Loucy (cell line): ENCODE results near the gene ZMPSTE24.

Experiments
- H2AFZ ChIP-seq: fragments of 200-600 bp; sonication (generic); 2 replicates; pipeline ENCODE4 v1.6.0; 2016; ENCODE audit warnings: antibody characterized with exemption, mild to moderate bottlenecking, low read length, moderate library complexity
- H3F3A ChIP-seq: fragments of 200-600 bp; 2 replicates; pipeline ENCODE4 v1.6.0; 2016; ENCODE audit warnings: antibody characterized with exemption, low read depth, mild to moderate bottlenecking
- H3K27me3 ChIP-seq: fragments of 200-600 bp; sonication (generic); 2 replicates; pipeline ENCODE4 v1.6.1; 2014; ENCODE audit warnings: low read length, mild to moderate bottlenecking; ENCODE audit not compliant: insufficient read depth, poor library complexity, severe bottlenecking
- H3K36me3 ChIP-seq: fragments of 200-600 bp; sonication (generic); 2 replicates; pipeline ENCODE4 v1.6.1; 2016; ENCODE audit warnings: low read length; ENCODE audit not compliant: insufficient read depth
- H3K4me1 ChIP-seq: fragments of 200-600 bp; sonication (generic); 2 replicates; pipeline ENCODE4 v1.5.1; 2014; ENCODE audit warnings: low read length, mild to moderate bottlenecking; ENCODE audit not compliant: insufficient read depth, poor library complexity, severe bottlenecking
- H3K4me2 ChIP-seq: fragments of 200-600 bp; sonication (generic); 2 replicates; pipeline ENCODE4 v1.6.0; 2014; ENCODE audit warnings: antibody characterized with exemption, low read length, low read depth, mild to moderate bottlenecking; ENCODE audit not compliant: poor library complexity, severe bottlenecking
- H3K4me3 ChIP-seq: fragments of 200-600 bp; sonication (generic); 2 replicates; pipeline ENCODE4 v1.5.1; 2014; ENCODE audit warnings: low read length, mild to moderate bottlenecking, mixed read lengths; ENCODE audit not compliant: poor library complexity, severe bottlenecking
- H3K79me2 ChIP-seq: fragments of 200-600 bp; sonication (generic); 2 replicates; pipeline ENCODE4 v1.6.1; 2014; ENCODE audit warnings: low read length; ENCODE audit not compliant: insufficient read depth
- H3K9ac ChIP-seq: fragments of 200-600 bp; sonication (generic); 2 replicates; pipeline ENCODE4 v1.6.0; 2014; ENCODE audit warnings: mild to moderate bottlenecking, low read depth, low read length, moderate library complexity; ENCODE audit not compliant: poor library complexity, severe bottlenecking
- H3K9me2 ChIP-seq: fragments of 200-600 bp; sonication (generic); replicated peaks from 2 replicates; pipeline ENCODE4 v1.6.1; 2016; ENCODE audit warnings: low read depth, low read length, mixed read lengths
- H3K9me3 ChIP-seq: fragments of 200-600 bp; sonication (generic); 2 replicates; pipeline ENCODE4 v1.6.1; 2014; ENCODE audit warnings: mild to moderate bottlenecking, antibody characterized with exemption, low read length, low read depth; ENCODE audit not compliant: insufficient read depth
- H4K20me1 ChIP-seq: fragments of 200-600 bp; sonication (generic); 2 replicates; pipeline ENCODE4 v1.6.0; 2014; ENCODE audit warnings: antibody characterized with exemption, low read length, mild to moderate bottlenecking; ENCODE audit not compliant: insufficient read depth, poor library complexity, severe bottlenecking
- CTCF ChIP-seq: fragments of 200-600 bp; sonication (generic); conservative IDR thresholded peaks from 2 replicates; pipeline ENCODE4 v1.5.1; 2014; ENCODE audit warnings: mild to moderate bottlenecking, antibody characterized with exemption, low read length
- EZH2phosphoT487 ChIP-seq: fragments of 200-600 bp; IDR thresholded peaks from 2 replicates; pipeline ENCODE4 v1.6.1; 2018; ENCODE audit warnings: antibody characterized with exemption, mild to moderate bottlenecking, moderate library complexity, borderline replicate concordance

ZMPSTE24 gene

DNA sequence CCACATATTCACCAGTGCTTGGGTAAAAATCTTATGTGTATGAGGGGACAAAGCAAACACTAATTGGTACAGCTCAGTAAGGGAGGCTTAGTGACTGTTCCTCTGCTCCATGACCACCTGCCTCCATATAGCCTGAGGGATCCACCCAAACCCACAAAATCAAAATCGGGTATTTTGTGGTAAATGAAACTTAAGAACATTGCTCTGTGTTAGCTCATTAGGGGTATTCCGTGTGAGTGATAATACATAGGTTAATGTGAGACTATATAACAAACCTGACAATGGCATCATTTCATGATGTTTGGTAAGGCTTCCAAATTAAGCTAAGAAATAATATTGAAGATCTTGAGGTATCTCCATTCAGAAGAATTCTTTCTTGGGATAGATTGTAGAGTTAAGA is 33.3 kb downstream of the ZMPSTE24 start:
- Histone ChIP-seq H3K9me2 (no peaks in the 10 kb centered on the region), H3K36me3 (peaks cover 61% of the 10 kb centered on the region), H3K4me1 (no peaks in the 10 kb centered on the region), H3K27me3 (no peaks in the 10 kb centered on the region), H3K4me2 (no peak overlapping the region), H3K4me3 (no peak overlapping the region), H2AFZ (no peak overlapping the region), H3K9ac (no peak overlapping the region), H3F3A (no peaks in the 10 kb centered on the region), H3K79me2 (no peaks in the 10 kb centered on the region), H4K20me1 (no peaks in the 10 kb centered on the region), H3K9me3 (no peaks in the 10 kb centered on the region)
- TF ChIP-seq CTCF (no peak), EZH2phosphoT487 (no peak)

- Histone ChIP-seq H3K4me1 (no peaks in the 10 kb centered on the region), H3K9me3 (no peaks in the 10 kb centered on the region), H3F3A (no peaks in the 10 kb centered on the region), H3K4me2 (no peak overlapping the region), H3K27me3 (no peaks in the 10 kb centered on the region), H4K20me1 (no peaks in the 10 kb centered on the region), H3K9ac (no peak overlapping the region), H3K36me3 (no peaks in the 10 kb centered on the region), H3K79me2 (no peaks in the 10 kb centered on the region), H3K4me3 (no peak overlapping the region), H2AFZ (no peak overlapping the region), H3K9me2 (no peaks in the 10 kb centered on the region)
- no peak for TF ChIP-seq CTCF
- no peak for TF ChIP-seq EZH2phosphoT487
These were observed 41.6 kb downstream of the ZMPSTE24 start for GRCh38 chr1:40299366-40300248.

DNA sequence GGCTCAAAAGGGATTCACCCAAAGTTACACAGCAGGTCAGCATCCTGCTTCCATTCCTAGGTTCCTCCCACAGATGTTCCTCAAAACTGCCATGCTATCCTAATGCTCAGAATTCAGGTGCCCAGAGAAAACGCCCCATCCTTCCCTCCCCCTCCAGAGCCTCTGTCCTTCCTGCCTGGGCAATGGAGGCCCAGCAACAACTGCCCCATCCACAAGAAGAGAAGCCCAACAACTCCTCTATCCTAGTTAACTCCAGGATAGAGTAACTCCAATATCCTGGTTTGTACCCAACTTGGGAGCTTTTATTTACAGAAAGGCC is 42.2 kb downstream of the ZMPSTE24 start:
- Histone ChIP-seq H3K27me3 (no peaks in the 10 kb centered on the region), H3K4me3 (no peak overlapping the region), H3K79me2 (no peaks in the 10 kb centered on the region), H3K9ac (no peak overlapping the region), H3K9me2 (no peaks in the 10 kb centered on the region), H3K4me1 (no peaks in the 10 kb centered on the region), H3K36me3 (no peaks in the 10 kb centered on the region), H3F3A (no peaks in the 10 kb centered on the region), H2AFZ (no peak overlapping the region), H3K9me3 (no peaks in the 10 kb centered on the region), H4K20me1 (no peaks in the 10 kb centered on the region), H3K4me2 (no peak overlapping the region)
- TF ChIP-seq CTCF, result no peak
- no peak for TF ChIP-seq EZH2phosphoT487
